GM19351 (cell line): ENCODE data around the gene ETV7.

Source experiments
- ATAC-seq: cut with Tn5 transposase; IDR thresholded peaks from one replicate; pipeline ENCODE4 v1.9.1; 2021; ENCODE audit warnings: mild to moderate bottlenecking, moderate library complexity; ENCODE audit not compliant: unreplicated experiment

The ETV7 gene

DNA sequence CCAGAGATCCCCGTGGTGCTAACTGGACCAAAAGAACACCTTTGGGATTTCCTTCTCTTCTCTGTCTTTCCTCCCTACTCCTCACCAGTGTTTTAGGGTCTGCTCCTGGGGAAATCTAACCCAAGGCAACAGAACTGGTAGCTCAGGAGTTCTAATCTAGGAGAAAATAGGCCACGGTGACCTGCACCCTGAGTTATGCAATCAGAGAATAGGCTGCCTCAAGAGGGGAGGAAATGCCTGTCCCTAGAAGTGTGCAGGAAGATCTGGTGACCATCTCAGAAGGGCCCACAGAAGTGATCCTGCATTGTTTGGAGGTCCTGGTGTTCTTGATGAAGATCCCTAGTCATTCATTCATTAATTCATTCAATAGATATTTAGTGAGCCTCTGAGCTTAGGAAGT, 3.4 kb downstream of the ETV7 start:
- no peak for ATAC-seq

DNA sequence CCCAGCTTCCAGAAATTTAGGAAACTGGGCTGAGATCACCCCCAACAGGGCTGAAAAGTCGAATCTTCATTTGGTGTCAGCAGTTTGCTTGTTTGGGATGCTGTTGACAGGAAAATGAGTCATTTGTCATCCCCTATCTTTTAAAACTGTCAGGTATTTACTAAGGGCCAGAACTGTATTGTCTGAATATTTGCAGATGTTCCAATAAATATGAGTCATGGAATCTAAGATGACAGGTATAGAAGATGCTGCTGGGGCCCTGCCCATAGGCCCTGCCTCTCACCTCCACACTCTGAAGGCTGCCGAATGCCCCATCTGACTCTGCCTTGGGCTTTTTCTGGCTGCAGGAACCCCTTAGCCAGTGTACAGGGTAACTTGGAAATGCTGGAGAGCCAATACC, 3.9 kb downstream of the ETV7 start:
- no peak for ATAC-seq

DNA sequence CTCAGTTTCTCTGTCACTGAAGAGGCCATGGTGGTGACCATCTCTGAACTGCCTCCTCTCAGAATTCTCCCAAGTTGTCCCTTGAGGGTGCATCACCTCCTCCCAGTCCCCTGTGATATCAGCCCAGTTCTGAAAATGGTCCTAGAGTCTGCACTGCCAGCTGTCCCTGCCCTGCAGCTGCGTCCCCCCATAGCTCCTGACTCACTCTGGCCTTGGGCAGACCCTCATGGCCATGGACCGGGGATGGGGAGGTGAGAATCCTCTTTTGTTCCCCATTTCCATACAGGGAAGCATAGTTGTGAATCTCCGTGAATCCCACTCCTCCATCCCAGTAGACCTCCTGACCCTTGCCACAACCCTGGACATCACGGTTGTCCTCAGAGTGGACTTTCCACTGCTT, 4.5 kb downstream of the ETV7 start:
- no peak for ATAC-seq

DNA sequence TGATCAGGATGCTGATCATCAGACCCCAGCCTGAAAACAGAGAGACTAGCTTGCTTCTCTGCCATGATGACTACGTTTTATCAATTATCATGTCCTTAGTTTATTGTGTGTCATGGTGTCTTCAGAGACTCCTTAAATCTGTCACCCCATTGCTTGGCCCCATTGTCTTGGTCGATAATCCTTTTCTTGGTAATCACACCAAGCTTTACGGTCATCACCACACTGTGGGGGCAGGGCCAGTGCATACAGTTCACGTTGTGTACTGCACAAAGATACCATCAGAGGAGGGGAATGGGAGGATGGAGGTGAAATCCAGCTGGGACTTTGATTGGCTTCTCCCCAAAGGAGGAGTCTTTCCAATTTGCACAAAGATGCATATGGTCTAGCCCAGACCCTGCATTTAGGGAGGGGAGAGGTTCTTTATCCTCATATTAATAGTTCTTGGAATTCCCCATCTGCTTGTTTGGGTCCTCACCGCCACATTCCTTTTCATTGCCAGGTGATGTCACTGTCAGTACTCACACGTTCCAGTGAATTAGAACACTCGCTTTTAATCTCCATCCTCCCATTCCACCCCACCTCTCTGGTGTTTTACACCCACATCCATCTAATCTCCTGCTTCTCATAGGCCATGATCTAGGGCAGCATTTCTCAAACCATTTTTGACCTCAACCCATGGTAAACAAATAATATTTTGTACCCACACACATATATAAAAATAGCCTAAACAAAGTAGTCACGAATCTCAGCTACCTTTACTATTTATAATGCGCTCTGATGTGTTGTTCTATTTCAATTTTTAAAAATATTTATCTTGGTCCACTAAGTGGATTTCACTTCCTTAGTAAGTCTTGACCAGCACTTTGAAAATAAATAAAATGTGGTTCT, 5.7 kb downstream of the ETV7 start:
- ATAC-seq: no peak

DNA sequence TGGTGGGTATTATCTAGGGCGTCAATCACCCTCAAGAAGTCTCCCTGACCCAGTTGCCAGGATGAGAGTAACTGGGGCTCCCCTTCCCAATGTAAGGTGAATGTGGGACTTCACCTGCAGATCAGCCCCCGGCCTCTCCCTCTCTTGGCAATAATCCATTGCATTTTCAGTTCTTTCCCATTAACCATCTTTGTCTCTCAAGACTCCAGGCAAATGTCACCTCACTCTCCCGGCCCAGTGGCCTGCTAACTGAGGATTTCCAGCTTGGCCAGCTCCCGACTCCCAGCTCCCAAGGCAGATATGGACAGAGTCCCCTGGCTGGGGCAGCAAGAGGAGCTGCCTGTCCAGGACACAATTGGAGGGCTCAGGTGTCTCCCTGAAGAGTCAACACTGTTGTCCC, 7.3 kb downstream of the ETV7 start:
- no peak for ATAC-seq

DNA sequence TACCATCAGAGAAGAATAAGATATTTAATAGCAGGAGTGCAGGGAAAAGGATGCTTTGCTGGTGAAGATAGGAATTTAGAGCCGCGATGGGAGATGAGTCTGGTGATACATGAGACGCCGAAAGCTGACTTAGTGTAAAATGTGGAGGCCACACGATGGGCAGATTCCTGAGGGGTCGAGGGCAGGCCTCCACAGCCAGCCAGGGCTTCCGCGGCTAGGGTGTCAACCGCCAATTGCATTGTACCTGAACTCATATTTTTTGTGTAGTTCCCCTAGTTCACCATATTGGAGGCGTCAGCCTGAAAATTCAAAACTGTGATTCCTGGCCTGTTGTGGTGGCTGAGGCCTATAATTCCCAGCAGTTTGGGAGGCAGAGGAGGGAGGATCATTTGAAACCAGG, 8.5 kb downstream of the ETV7 start:
- no peak for ATAC-seq

DNA sequence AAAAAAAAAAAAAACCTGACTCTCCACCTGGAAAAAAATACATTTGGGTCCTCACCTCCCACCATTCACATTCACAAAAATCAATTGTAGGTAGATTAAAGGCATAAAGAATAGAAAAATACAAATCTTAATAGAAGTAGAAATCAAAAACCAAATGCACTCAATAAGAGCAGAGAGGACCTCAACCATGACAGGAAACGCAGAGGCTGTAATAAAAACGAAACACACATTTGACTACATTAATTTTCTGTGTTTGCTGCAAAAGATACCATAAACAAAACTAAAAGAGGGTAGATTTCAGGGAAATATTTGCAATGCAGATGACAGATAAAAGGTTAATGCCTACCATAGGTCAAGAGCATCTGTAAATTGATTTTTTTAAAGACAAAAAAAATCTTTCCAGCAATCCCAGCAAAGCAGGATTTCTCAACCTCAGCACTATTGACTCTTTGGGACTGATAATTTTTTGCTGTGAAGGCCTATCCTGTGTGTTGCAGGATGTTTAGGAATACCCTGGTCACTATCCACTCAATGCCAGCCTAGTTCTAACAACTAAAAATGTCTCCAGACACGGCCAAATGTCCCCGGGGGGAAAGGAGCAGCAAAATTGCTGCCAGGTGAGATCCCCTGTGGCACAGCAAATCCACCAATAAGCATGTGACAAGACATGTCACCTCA, 9.1 kb downstream of the ETV7 start:
- no peak for ATAC-seq

DNA sequence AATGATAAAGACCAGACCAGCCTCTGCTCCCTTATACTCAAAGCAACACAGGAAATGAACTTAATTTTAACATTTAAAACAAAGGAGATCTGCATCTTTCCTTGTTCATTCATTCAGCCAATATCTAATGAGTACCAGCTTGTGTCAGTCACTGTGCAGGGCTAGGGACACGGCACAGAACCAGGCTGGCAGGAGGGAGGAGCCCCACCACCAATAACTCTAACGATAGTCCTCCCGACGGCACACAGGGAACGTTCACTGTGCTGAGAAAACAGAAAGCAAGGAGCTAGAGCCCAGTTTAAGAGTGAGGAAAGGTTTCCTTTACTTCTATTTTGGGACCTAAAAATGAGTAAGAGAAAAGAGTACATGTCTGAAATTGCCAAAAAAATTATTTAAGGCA, 9.9 kb downstream of the ETV7 start:
- no peak for ATAC-seq

DNA sequence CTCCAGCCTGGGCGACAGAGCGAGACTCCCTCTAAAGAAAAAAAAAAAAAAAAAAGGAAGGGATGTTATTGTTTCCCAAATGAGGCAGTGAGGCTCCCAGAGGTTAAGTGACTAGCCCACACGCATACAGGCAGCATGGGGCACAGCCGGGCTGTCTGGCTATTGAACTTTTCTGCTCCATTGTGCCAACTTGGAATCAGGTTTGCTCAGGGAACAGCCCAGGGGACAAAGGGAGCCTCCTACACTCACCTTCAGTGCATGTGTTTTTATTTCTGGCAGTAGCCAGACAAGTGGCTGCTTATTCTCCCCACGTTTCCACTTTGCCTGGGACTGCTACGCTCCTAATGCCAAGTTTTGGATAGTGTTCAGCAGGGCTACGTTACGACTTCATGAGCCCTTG, 10.7 kb downstream of the ETV7 start:
- ATAC-seq: no peak

DNA sequence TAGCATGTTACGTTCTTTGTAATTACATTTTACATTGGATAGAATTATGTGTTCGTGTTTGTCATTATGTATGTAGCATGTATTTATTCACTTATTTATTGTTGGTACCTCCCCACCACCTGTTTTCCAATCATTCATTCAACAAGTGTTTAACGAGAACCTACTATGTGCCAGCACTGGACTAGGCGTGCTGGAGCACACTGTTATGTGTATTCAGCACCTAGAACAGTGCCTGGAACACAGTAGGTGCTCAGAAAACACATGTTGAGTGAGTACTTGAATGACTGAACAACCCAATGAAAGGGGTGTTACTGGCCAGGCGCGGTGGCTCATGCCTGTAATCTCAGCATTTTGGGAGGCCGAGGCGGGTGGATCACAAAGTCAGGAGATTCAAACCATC, 11.3 kb downstream of the ETV7 start:
- ATAC-seq: no peak

DNA sequence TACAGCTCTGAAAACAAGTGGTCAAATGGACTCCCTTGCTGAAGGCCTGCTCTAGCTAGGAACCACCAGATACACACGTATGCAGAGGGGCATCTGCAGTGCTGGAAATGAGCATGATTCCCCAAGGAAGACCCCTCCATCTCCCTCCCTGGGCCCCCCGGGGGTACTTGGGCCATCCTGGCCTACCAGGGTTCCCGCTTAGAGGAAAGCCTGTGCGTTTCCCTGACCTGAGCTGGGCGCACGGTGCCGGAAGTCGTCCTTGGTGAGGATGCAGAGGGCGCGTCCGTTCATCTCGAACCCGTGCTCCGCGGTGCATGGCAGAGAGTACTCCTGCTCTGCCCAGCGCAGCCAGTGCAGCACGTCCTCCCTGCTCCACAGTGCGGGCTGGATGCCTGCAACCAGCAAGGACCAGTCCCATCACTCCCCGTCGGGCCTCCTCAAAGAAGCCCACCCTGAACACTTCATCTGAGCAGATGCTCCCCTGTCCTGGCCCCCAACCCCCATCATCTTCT, 11.8 kb downstream of the ETV7 start:
- ATAC-seq: no peak

DNA sequence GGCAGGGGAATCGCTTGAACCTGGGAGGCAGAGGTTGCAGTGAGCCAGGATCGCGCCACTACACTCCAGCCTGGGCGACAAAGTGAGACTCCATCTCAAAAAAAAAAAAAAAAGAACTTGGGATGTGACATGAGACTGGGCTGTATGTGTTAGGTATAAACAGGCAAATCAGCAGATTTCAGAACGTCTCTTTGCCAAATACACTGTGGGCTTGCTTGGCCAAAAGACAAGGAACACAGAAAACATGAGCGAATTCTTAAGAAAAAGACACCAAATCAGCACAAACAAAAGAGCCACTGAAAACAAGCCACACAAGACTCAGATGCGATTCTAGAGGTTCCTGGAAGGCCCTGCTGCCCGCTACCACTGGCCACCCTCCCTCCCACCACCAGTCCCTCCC, 12.5 kb downstream of the ETV7 start:
- ATAC-seq: no peak

DNA sequence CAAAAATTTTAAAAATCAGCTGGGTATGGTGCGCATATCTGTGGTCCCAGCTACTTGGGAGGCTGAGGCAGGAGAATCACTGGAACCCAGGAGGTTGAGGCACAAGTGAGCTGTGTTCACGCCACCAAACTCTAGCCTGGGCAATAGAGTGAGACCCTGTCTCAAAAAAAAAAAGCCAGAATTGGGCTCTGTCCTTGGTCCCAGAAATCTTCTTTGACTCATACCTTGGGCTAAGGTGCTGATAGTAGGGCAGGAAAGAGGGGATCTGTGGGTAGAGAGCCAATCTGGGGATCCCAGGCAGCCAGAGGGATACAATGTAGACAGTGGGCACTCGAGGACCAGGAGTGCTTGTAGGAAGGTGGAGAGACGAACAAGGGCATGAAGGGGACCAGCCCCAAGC, 13.3 kb downstream of the ETV7 start:
- ATAC-seq: no peak

DNA sequence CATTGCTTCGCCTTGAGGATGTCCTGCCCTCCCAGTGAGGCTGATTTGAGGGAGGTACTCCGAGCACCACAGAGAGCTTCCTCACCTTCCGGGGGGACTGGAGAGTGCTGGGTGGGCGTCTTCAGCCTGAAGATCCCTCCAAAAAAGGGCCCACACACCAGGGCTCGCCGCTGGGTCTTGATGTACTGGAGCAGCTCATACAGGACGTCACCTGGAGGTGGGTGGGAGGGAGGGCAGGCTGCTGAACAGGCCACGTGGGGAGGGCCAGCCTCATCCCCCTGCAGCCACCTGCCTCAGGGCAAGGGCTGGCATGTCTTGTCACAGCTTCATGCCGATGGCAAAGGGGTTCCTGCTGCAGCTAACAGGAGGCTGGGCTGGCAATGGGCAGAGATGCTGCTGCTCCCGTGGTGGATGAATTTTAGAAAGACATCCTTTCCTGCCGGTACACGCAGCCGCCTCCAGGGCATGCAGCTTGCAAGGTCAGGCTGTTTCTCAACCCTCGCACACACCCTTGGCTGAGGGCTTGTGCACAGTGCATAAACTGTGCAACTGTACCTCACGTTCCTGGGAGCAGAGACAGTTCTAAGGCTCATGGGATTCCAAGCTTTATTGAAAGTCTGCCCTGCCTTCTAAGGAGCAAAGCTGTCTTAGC, 14.0 kb downstream of the ETV7 start:
- no peak for ATAC-seq

DNA sequence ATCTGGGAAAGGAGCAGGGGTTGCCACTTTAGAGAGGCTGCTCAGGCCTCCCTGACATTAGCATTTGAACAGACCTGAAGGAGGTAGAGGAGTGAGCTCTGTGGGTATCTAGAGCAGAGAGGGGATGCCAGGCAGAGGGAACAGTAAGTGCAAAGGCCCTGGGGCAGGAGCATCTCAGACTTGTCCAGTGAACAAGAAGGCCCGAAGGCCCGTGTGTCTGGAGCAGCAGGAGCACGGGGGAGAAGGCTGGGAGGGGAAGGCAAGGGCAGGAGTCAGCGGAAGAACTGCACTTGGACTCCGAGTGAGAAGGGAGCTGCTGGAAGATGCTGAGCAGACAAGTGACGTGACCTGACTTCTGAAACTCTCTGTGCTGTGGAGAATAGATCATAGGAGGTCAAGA, 15.4 kb downstream of the ETV7 start:
- no peak for ATAC-seq

DNA sequence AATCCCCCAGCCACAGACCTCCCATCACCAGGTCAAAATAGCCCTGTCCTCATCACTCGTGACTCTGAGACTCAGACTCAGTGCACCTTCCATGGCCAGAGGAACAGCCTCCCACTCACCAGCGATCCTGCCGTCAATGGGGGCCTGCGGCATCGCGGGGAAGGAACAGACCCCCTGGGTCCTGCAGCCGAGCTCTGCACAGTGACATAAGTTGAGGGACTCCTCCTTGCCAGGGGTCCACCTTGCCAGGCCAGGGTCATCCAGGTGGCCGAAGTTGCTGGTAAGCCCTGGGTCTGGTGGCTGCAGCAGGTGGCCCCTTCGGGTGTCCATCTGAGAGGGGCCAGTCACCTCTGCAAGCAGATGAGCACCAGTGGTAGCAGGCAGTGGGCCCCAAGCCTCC, 16.3 kb downstream of the ETV7 start:
- no peak for ATAC-seq

DNA sequence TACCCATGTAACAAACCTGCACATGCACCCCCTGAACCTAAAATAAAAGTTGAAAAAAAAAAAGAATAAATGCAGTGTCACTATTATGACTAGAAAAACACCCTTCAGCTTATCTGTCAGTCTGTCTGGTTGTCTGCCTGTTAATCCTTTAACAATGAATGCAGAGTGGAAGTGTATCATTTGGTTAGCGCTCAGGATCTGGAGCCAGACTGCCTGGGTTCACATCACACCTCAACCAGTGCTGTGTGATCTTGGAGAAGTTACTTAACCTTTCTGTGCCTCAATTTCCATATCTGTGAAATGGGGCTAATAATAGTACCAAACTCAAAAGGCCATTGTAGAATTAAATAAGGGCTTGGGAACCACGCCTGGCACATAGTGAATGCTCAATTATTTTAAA, 16.8 kb downstream of the ETV7 start:
- no peak for ATAC-seq

DNA sequence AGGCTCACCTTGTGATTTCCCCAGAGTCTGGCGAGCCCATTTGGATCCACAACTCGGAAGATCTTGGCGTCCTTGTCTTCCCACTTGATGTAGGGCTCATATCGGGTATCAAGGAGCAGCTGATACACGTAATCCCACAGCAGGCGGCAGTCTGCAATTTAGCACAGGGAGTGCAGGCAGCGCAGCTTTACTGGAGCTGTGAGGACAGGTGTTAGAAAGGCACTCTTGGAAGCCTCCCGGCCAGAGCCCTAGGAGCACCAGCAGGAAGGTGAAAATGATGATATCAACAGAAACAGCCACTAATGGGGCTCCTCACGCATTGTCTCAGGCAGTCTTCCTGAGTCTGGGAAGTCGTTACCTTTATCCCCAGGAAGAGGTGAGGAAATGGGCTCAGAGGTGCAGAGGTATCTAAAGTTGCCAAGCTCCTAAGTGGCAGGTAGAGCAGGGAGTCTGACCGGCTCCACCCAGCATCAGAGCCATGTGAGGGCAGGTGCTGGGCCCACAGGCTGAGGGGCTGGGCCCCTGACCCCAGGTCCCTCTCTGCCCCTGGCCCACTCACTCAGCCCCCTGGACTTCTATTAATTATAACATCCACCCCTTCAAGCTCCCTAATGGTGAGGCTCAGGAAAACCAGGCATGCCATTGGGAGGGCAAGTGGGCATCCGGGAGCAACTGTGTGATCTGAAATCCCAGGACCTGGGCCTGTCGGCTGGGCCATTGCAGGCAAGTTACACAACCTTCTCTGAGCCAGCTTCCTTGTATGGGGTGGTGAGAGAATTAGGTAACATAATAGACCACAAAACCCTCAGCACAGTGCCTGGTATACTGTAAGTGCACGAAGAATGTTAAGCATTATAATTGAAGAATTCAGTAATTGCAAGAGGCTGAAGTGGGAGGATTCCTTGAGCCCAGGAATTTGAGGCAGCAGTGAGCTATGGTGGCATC, 18.3 kb downstream of the ETV7 start:
- ATAC-seq: no peak

DNA sequence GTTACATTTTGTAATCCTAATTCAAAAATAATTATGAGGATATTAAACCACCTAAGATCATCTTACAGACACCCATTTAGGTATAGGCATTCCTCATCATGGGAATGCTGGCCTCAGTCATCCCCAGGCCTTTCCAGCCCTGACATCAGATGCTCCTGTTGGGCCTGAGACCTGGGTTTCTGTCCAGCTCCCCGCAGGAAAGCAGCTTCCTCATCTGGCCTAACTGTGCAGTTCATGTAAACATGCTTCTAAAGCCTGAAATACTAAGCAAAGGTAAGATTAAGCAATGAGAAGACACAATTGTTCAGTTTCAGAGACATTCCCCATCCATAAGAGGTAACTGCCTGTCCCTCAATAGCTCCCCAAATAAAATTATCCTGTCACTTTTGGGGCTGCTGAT, 19.0 kb downstream of the ETV7 start:
- ATAC-seq: no peak

DNA sequence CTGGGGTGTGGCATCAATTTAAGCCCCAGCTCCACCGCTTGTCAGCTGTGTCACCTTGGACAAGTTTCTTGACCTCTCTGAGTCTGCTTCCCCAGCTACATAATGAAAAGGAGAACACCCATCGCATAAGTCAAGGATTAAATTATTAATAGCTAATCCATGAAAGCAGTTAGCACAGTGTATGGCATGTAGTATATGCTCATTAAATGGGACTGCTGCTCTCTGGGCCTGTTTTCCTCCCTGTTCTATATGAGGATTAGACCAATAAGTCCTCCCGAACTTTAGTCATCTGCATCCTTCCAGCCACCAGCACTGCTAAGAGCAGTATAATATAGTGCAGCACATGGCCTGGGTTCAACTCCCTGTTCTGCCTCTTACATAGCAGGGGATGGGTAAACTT, 19.7 kb downstream of the ETV7 start:
- no peak for ATAC-seq
